Stomach (tissue), 9 donors: ENCODE data around the gene GABRR3. TPM values are rescaled to one million over a fixed set of nuclear protein-coding genes. Genes with fewer than 3 reads are reported as not detected.

Source experiments
- DNase-seq, 2 donors: peaks; one replicate each; pipeline versions ENCODE4 v3.0.0 to v3.0.0-alpha.2; 2013 to 2019
- H3K27ac ChIP-seq, 5 donors: fragments of 200-600 bp in 4 of 5; sonication (generic) in 4 of 5; one replicate each; pipeline ENCODE4 v1.5.1; 2013 to 2019; ENCODE audit warnings: mild to moderate bottlenecking in 1 of 5, moderate library complexity in 1 of 5
- H3K27me3 ChIP-seq, 3 donors: fragments of 200-600 bp; sonication (generic); one replicate each; pipeline ENCODE4 v1.5.1; 2017 to 2019; ENCODE audit warnings: mixed run types in 1 of 3
- H3K36me3 ChIP-seq, 4 donors: fragments of 200-600 bp; sonication (generic); 1 replicate in 3 of 4; 2 replicates in 1 of 4; pipeline ENCODE4 v1.5.1; 2016 to 2019
- H3K4me1 ChIP-seq, 4 donors: fragments of 200-600 bp; sonication (generic); one replicate each; pipeline ENCODE4 v1.5.1; 2016 to 2019
- H3K4me3 ChIP-seq, 4 donors: fragments of 200-600 bp; sonication (generic) in 3 of 4; one replicate each; pipeline ENCODE4 v1.5.1; 2016 to 2019; ENCODE audit warnings: mild to moderate bottlenecking in 1 of 4
- H3K9me3 ChIP-seq, 4 donors: fragments of 200-600 bp; sonication (generic); one replicate each; pipeline ENCODE4 v1.5.1; 2016 to 2019
- EP300 ChIP-seq: sonication (generic); formaldehyde crosslinking; IDR thresholded peaks from one replicate; pipeline ENCODE4 v1.6.1; 2017; ENCODE audit warnings: antibody characterized with exemption
- POLR2A ChIP-seq, 4 donors: fragments of 450-650 bp; IDR thresholded peaks; one replicate each; pipeline ENCODE4 v1.6.1; 2016; ENCODE audit warnings: antibody characterized with exemption in 4 of 4, control low read depth in 2 of 4, mild to moderate bottlenecking in 1 of 4, moderate library complexity in 1 of 4
- POLR2AphosphoS5 ChIP-seq, 3 donors: sonication (generic); formaldehyde crosslinking; IDR thresholded peaks; one replicate each; pipeline ENCODE4 v1.6.1; 2016; ENCODE audit warnings: antibody characterized with exemption in 3 of 3
- WGBS, 5 donors: extraction: QIAGEN DNeasy Blood & Tissue Kit in 3 of 5; methylation state at CpG; one replicate each; pipeline versions ENCODE4 v1.1.5 to v1.1.7; 2013 to 2018; 5-methylcytosine and 5-hydroxymethylcytosine counted together
- intact Hi-C: fragments of 100-400 bp; cut with DNase I; formaldehyde crosslinking; loops from one replicate; pipeline ENCODE4 v1.15.1; 2023; ENCODE audit warnings: low total_unique reads
- polyA plus RNA-seq, 3 donors: library from polyadenylated mRNA; stranded (reverse); fragments of 200-250 nt; gene quantifications; one replicate each; pipeline ENCODE4 v1.2.3, GENCODE V29; 2013
- total RNA-seq, 5 donors: library from RNA; depleted of rRNA; stranded (reverse); fragments of >200 nt; gene quantifications; one replicate each; pipeline versions ENCODE4 v1.1.0 to v1.2.3, GENCODE V29; 2014 to 2016
- TF ChIP-seq, protein P1 (sequence below), 7 experiments: fragments of 450-650 bp in 4 of 7; fragments of 200-600 bp in 3 of 7; sonication (generic) in 3 of 7; IDR thresholded peaks; one replicate each; pipeline ENCODE4 v1.5.1; 2016 to 2019; ENCODE audit warnings: antibody characterized with exemption in 7 of 7, control low read depth in 2 of 7, mild to moderate bottlenecking in 1 of 7
- donor health status: healthy with polysubstance abuse.
- donor health status: Bipolar disorder and iron deficiency.
- donor health status: healthy.

GABRR3 gene
- total and polyA plus RNA-seq, 8 donors, result not detected

DNA sequence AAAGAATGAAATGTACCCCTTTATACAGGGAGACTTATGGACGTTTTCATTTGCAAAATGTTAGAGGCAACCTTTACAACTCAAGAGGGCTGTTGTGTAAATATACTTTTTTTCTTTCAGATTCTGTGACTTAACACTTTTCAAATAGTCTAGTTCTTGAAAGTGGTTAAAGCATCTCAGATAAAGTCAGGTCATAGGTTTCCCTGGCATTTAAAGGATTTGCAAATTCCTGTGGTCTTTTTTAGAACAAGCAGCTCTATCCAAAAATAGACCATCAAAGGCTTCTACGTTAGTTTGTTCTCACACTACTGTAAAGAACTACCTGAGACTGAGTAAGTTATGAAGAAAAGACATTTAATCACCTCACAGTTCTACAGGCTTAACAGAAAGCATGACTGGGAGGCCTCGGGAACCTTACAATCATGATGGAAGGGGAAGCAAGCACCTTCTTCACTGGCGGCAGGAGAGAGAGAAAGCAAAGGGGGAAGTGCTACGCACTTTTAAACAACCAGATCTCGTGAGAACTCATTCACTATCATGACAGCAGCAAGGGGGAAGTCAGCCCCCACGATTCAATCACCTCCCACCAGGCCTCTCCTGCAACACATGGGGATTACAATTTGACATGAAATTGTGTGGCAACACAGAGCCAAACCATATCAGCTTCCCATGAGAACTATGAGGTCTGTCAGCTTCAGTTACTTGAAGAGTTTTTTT lies 23.3 kb upstream of the GABRR3 start:
- no peaks in the 10 kb centered on the region for H3K4me1 ChIP-seq
- no peak overlapping the region for H3K4me3 ChIP-seq
- DNase-seq, result no peak
- intact Hi-C loops, result no loop called here
- 21 to 34% (median 31%) methylated on average over 7 of the region's 7 CpGs for WGBS, 5 donors
- H3K9me3 ChIP-seq, result no peaks in the 10 kb centered on the region
- H3K36me3 ChIP-seq, result no peaks in the 10 kb centered on the region
- no peak overlapping the region for H3K27ac ChIP-seq
- TF ChIP-seq, protein P1, sequence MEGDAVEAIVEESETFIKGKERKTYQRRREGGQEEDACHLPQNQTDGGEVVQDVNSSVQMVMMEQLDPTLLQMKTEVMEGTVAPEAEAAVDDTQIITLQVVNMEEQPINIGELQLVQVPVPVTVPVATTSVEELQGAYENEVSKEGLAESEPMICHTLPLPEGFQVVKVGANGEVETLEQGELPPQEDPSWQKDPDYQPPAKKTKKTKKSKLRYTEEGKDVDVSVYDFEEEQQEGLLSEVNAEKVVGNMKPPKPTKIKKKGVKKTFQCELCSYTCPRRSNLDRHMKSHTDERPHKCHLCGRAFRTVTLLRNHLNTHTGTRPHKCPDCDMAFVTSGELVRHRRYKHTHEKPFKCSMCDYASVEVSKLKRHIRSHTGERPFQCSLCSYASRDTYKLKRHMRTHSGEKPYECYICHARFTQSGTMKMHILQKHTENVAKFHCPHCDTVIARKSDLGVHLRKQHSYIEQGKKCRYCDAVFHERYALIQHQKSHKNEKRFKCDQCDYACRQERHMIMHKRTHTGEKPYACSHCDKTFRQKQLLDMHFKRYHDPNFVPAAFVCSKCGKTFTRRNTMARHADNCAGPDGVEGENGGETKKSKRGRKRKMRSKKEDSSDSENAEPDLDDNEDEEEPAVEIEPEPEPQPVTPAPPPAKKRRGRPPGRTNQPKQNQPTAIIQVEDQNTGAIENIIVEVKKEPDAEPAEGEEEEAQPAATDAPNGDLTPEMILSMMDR (IDR thresholded peaks at IDR 0.05), result no peak
- TF ChIP-seq EP300 (no peak), POLR2A (IDR thresholded peaks at IDR 0.05) (no peak), POLR2AphosphoS5 (IDR thresholded peaks at IDR 0.05) (no peak)
- no peaks in the 10 kb centered on the region for H3K27me3 ChIP-seq

DNA sequence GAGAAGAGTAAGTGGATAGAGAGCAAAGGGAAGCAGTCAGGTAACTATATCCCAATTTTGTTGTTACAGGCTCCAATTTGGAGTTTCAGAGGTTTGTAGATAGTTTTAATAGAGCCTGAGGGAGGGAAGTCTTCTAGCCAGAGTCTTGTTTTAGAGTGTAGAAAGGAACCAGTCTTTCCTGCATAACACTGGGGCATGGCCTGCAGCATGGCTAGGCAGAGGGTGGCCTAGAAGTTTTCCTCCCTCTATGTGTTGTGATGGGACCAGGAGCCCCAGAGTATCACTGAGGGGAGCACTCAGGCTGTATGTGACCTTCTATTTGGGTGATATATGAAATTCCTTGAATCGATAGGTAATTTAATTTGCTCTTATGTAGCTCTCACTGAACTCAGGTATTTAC lies 22.5 kb upstream of the GABRR3 start:
- no peak overlapping the region for H3K27ac ChIP-seq
- intact Hi-C loops, result no loop called here
- no peaks in the 10 kb centered on the region for H3K27me3 ChIP-seq
- H3K9me3 ChIP-seq, result no peaks in the 10 kb centered on the region
- H3K36me3 ChIP-seq, result no peaks in the 10 kb centered on the region
- H3K4me3 ChIP-seq, result no peak overlapping the region
- no peak for DNase-seq
- WGBS, 5 donors, result 82 to 100% (median 93%) methylated on average over 1 of the region's 1 CpG
- H3K4me1 ChIP-seq, result no peaks in the 10 kb centered on the region
- TF ChIP-seq EP300 (no peak), POLR2A (IDR thresholded peaks at IDR 0.05) (no peak), POLR2AphosphoS5 (IDR thresholded peaks at IDR 0.05) (no peak)
- TF ChIP-seq, protein P1 (IDR thresholded peaks at IDR 0.05), result no peak

DNA sequence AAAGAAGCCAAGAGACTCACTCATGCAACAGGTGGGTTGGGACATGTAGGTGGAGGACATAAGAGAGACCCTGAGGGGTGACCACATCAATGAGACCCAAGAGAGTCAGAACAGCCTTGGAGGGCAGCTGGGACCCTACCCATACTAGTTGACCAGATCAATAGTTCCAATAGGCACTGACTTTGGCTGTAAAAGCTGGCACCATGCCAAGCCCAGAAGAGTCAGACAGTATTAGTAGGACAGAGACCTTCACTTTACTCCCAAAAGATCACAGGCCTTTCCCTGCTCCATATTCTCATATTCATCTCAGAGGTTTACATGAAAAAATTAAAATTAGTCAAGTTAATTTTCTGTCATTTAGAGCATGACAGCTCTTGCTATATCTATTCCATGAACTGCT lies 20.9 kb upstream of the GABRR3 start:
- Histone ChIP-seq H3K27me3 (no peaks in the 10 kb centered on the region), H3K27ac (no peak overlapping the region), H3K4me3 (no peak overlapping the region), H3K4me1 (no peaks in the 10 kb centered on the region), H3K9me3 (no peaks in the 10 kb centered on the region), H3K36me3 (no peaks in the 10 kb centered on the region)
- intact Hi-C loops, result no loop called here
- DNase-seq, result no peak
- TF ChIP-seq POLR2AphosphoS5 (IDR thresholded peaks at IDR 0.05) (no peak), EP300 (no peak), POLR2A (IDR thresholded peaks at IDR 0.05) (no peak)
- TF ChIP-seq, protein P1 (IDR thresholded peaks at IDR 0.05), result no peak

DNA sequence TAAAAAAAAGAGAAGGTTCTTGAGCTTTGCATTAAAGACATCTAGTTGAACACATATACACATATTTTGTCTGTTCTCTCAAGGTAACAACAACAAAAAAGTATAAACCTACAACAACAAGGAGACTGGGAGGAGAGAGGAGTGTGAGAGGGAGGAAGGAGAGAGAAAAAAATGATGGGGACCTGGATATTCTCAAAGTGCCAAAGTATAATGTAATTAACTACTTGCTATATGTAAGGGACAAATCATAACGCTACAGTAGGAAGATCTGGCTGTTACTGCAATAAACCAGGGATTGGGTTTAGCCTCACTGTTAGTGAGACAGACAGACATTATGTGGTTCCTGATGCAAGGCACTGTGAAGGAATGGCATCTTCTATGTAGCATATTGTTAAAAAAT lies 14.2 kb upstream of the GABRR3 start:
- Histone ChIP-seq H3K9me3 (no peaks in the 10 kb centered on the region), H3K4me1 (no peaks in the 10 kb centered on the region), H3K27ac (no peak overlapping the region), H3K36me3 (no peaks in the 10 kb centered on the region), H3K4me3 (no peak overlapping the region), H3K27me3 (no peaks in the 10 kb centered on the region)
- no peak for DNase-seq
- TF ChIP-seq EP300 (no peak), POLR2AphosphoS5 (IDR thresholded peaks at IDR 0.05) (no peak), POLR2A (IDR thresholded peaks at IDR 0.05) (no peak)
- TF ChIP-seq, protein P1 (IDR thresholded peaks at IDR 0.05), result no peak
- WGBS, 5 donors, result 46 to 86% (median 84%) methylated on average over 1 of the region's 1 CpG
- intact Hi-C loops, result no loop called here
